HG03439 (cell line): ENCODE measurements around the gene OSBPL1A.

Experiments used
- ATAC-seq: cut with Tn5 transposase; IDR thresholded peaks from one replicate; pipeline ENCODE4 v1.9.1; 2021; ENCODE audit warnings: mild to moderate bottlenecking, moderate library complexity; ENCODE audit not compliant: unreplicated experiment

Gene OSBPL1A

GRCh38 chr18:24270358-24270936 lies 127.2 kb downstream of the OSBPL1A start:
- no peak for ATAC-seq

- ATAC-seq, result no peak
These were observed 128.7 kb downstream of the OSBPL1A start for GRCh38 chr18:24268784-24269550.

DNA sequence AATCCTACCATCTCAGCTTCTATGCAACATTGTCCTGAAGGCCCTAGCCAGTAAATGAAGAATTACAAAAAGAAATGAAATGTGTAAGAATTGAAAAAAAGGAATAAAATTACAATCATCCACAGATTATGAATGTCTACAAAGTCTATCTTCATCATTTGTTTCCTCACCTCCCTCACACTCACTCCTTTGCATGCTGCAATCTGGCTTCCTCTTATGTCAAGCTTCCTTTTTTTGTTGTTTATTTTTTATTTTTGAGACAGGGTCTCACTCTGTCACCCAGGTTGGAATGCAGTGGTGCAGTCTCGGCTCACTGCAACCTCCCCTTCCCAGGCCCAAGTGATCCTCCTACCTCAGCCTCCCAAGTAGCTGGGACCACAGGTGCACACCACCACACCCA lies 129.7 kb downstream of the OSBPL1A start:
- no peak for ATAC-seq

GRCh38 chr18:24266131-24266530 lies 131.5 kb downstream of the OSBPL1A start:
- no peak for ATAC-seq

- no peak for ATAC-seq
These were observed 132.0 kb downstream of the OSBPL1A start for GRCh38 chr18:24265502-24266064.

DNA sequence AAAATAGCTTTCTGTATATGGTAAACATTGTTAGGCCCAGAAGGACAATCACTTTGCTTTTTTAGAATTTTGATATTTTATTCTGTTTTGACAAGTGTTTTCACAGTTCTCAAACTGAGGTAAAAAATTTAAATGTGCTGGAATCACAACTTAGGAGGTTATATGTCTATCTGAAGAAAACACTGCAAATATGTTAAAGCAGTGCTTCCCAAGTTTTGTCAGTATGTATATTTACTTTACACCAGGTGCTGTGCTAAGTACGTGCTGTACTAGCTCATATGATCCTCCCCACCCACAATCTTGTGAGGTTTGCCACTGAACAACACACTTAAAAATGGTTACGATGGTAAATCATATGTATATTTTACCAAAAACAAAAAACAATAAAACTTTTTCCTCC lies 134.6 kb downstream of the OSBPL1A start:
- ATAC-seq, result no peak

GRCh38 chr18:24262087-24262486 lies 135.5 kb downstream of the OSBPL1A start:
- no peak for ATAC-seq

GRCh38 chr18:24259869-24260641 lies 137.6 kb downstream of the OSBPL1A start:
- no peak for ATAC-seq

- ATAC-seq, result no peak
These were observed 143.6 kb downstream of the OSBPL1A start for GRCh38 chr18:24254071-24254470.

GRCh38 chr18:24249716-24250115 lies 147.9 kb downstream of the OSBPL1A start:
- no peak for ATAC-seq

DNA sequence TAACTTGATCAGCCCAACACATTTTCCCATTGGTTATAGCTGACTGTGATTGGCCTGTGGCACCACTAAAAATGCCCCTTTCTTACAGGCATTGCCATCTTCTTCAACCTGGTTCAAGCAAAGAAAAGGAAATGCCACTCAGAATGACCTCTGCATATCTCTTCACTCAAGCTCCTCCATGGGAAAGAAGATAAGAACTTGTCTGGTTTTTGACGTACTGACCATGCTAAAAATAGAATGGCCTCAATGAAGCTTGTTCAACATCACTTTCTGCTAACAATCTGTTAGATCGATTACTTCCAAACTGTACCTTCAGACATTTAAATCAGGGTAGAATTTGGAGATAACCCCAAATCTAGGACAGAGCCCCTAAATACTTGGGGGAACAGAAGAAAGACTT lies 149.3 kb downstream of the OSBPL1A start:
- no peak for ATAC-seq

- ATAC-seq, result peak; percentile 88
These were observed 151.5 kb downstream of the OSBPL1A start for GRCh38 chr18:24246143-24246542.

DNA sequence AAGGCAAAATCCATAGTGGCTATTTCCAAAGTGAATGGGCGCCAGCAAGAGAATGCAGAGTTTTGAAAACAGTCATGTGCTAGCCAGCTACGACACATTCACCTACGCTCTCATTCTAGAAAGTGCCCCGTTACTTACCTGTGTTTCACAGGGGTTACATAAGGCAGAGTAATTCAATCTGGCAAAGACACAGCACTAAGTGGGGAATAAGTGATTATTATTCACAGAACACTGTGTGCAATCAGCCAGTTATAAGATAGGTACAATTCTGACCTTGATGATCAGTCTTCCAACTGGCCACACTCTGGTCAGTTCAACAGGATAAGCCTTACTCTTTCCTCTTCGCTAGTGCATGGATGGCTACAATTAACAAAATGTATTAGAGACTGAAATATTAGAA lies 152.9 kb downstream of the OSBPL1A start:
- ATAC-seq, result no peak

- no peak for ATAC-seq
These were observed 153.9 kb downstream of the OSBPL1A start for GRCh38 chr18:24243677-24244076.

DNA sequence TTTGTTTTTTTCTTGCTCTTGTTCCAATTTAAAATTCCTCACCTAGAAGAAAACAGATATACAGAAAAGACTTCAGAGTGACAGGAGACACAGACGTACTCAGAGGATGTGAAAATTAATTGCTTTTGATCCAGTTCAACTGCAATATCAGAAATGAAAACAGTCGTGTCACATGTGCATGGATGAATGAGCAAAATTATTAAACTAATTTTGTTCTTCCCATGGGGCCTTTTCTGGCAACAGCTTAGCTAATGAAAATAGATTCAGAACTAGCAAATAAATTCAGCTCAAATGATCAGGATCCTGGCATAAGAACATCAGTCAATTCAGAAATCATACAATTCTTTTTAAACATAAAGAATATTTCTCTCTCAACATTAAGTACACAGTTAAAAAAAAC lies 158.3 kb downstream of the OSBPL1A start:
- ATAC-seq, result no peak

DNA sequence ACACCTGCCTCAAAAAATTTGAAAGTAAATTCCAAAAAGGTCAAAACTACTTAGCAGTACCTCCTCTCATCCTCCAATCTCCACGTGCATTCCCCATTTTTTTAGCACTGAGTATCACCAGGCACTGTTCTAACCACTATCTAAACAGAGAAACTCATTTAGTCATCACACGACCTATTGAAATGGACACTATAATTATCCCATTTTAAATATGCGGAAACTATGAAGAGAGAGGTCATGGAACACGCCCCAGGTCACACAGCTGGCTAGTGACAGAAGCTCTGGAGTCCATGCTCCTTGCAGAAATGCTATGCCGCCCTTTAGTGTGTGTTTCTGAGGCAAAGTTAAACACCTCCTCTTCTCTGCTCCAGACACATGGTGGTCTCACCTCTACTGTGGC lies 159.2 kb downstream of the OSBPL1A start:
- no peak for ATAC-seq

DNA sequence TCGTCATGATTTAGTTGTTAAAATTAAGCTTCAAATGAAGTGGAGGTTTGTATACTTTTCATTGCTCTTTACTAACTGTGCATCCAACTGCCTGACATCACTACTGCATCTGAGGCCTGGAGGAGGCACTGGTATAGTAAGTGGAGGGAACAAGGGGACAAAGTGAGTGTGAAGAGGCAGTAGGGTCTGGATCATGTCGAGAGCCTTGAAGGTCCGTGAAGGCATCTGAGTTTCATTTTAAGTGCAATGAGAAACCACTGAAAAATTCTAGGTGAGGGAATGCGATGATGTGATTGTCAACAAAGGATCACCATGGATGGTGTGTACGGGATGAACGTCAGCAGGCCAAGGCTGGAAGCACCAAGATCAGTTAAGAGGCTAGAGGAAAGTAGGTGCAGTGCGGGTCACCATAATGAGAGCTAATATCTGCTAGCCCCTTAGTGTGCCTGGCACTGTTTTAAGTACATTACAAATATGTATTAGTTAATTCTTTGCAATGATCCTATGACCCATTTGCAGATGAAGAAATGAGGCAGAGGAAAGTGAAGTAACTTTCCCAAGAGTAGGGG lies 162.7 kb downstream of the OSBPL1A start:
- ATAC-seq, result no peak

DNA sequence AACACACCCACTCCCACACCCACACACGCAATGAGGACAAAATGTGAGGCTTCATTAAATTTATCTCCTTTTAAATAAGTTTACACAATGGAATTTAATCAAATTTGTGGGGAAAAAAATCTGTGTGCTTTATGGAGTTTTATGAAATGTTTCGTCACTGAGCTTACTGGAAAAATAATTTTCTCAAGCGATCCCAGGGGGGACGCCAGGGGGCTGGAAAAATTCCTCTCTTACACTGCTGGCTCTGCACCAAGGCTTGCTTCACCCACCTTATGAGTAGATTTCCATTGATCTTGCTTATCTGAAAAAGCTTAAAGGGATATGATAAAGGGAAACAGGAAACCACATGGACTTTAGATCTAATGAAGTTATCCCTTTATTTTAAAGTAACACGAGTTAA lies 163.3 kb downstream of the OSBPL1A start:
- ATAC-seq, result no peak

- no peak for ATAC-seq
These were observed 164.8 kb downstream of the OSBPL1A start for GRCh38 chr18:24232800-24233199.

DNA sequence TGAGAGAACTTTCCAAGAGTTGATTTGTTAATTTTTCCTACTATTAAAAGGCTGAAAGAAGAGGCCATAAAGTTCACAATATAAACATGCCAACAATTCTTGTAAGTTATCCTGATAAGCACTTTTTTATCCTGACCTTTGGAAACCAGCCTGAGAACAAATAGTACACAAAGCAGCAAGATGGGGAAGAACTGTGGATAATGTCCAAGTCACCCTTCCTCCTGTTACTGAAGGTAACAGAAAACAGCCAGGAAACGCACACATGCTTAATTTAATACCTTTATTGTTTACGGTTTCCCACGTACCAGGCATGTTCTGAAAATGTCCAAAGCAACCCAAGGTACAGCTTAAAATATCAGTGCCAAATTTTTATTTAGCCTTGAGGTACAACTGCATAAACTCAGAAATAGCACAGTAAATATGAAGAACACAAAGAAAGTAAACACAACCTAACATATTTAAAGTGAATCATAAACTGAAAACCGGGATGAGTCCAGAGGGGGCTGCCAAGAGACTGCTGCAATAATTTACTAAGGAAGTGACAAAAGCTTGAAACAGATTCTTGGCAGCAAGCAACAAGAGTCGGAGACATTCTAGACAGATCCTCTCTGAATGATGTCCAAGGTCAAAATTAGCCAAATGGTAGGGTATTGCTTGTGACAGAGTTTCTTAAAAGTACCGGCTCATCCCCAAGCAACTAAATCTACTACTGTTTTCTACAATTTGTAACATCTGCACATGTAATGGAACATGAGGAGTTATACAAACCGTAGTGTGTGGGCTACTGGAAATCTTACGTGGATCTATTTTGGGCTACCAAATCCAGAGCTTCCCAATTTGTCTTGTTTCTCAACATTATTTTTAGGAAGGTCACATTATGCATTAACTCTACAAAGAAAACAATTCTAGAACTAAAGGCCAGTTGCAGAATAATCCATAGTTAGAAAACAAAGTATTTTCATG lies 165.6 kb downstream of the OSBPL1A start:
- ATAC-seq, result no peak
